Neural progenitor cell (in vitro differentiated cells): ENCODE results near the gene INCENP. TPM values are rescaled to one million over a fixed set of nuclear protein-coding genes. Genes with fewer than 3 reads are reported as not detected.

ENCODE experiments used
- DNase-seq: peaks from one replicate; pipeline ENCODE4 v3.0.0-alpha.2; 2016; ENCODE audit warnings: low spot score
- H2AFZ ChIP-seq: fragments of 200-600 bp; sonication (generic); replicated peaks from 2 replicates; pipeline ENCODE4 v1.6.1; 2016; ENCODE audit warnings: antibody characterized with exemption
- H3F3A ChIP-seq: fragments of 200-600 bp; sonication (generic); 2 replicates; pipeline ENCODE4 v1.6.1; 2016; ENCODE audit warnings: antibody characterized with exemption, low read depth
- H3K27ac ChIP-seq: fragments of 200-600 bp; sonication (generic); 2 replicates; pipeline ENCODE4 v1.5.1; 2016; ENCODE audit warnings: mild to moderate bottlenecking
- H3K27me3 ChIP-seq: fragments of 200-600 bp; sonication (generic); 2 replicates; pipeline ENCODE4 v1.6.1; 2016; ENCODE audit warnings: mild to moderate bottlenecking, moderate library complexity
- H3K36me3 ChIP-seq: fragments of 200-600 bp; sonication (generic); 2 replicates; pipeline ENCODE4 v1.5.1; 2016
- H3K4me1 ChIP-seq: fragments of 200-600 bp; sonication (generic); 2 replicates; pipeline ENCODE4 v1.6.1; 2016; ENCODE audit warnings: mixed run types
- H3K4me2 ChIP-seq: fragments of 200-600 bp; sonication (generic); 2 replicates; pipeline ENCODE4 v1.6.1; 2016
- H3K4me3 ChIP-seq: fragments of 200-600 bp; sonication (generic); 2 replicates; pipeline ENCODE4 v1.5.1; 2016
- H3K79me2 ChIP-seq: fragments of 200-600 bp; sonication (generic); 2 replicates; pipeline ENCODE4 v1.6.1; 2016; ENCODE audit warnings: low read depth
- H3K9ac ChIP-seq: fragments of 200-600 bp; sonication (generic); 2 replicates; pipeline ENCODE4 v1.6.1; 2016
- H3K9me3 ChIP-seq: fragments of 200-600 bp; sonication (generic); 2 replicates; pipeline ENCODE4 v1.5.1; 2016; ENCODE audit warnings: low read depth
- H4K20me1 ChIP-seq: fragments of 200-600 bp; sonication (generic); 2 replicates; pipeline ENCODE4 v1.6.1; 2016; ENCODE audit warnings: low read depth
- H3K27ac Mint-ChIP-seq: 3 replicates; pipeline ENCODE4 v1.8.0; 2021; ENCODE audit warnings: mixed read lengths
- H3K27me3 Mint-ChIP-seq: 2 replicates; pipeline ENCODE4 v1.8.0; 2022; ENCODE audit warnings: low read depth, mild to moderate bottlenecking, inconsistent platforms, moderate library complexity, mixed read lengths; ENCODE audit not compliant: insufficient read depth
- H3K36me3 Mint-ChIP-seq: 3 replicates; pipeline ENCODE4 v1.8.0; 2021; ENCODE audit warnings: mixed read lengths
- H3K4me1 Mint-ChIP-seq: 3 replicates; pipeline ENCODE4 v1.8.0; 2021; ENCODE audit warnings: mixed read lengths
- H3K4me3 Mint-ChIP-seq: 3 replicates; pipeline ENCODE4 v1.8.0; 2021; ENCODE audit warnings: mild to moderate bottlenecking, moderate library complexity, mixed read lengths
- H3K9me3 Mint-ChIP-seq: 3 replicates; pipeline ENCODE4 v1.8.0; 2020; ENCODE audit warnings: mixed read lengths
- EZH2 ChIP-seq: fragments of 200-600 bp; sonication (generic); IDR thresholded peaks from 2 replicates; pipeline ENCODE4 v1.6.1; 2017; ENCODE audit warnings: antibody characterized with exemption, mild to moderate bottlenecking, moderate library complexity
- EZH2phosphoT487 ChIP-seq: fragments of 200-600 bp; sonication (generic); IDR thresholded peaks from 2 replicates; pipeline ENCODE4 v1.6.1; 2017; ENCODE audit warnings: antibody characterized with exemption
- total RNA-seq: library from RNA; depleted of rRNA; stranded (reverse); fragments of >200 nt; gene quantifications from 2 replicates; pipeline ENCODE4 v1.2.3, GENCODE V29; 2015; ENCODE audit warnings: low replicate concordance
- TF ChIP-seq, protein P1 (sequence below): fragments of 200-600 bp; sonication (generic); IDR thresholded peaks from 2 replicates; pipeline ENCODE4 v1.5.1; 2017; ENCODE audit warnings: antibody characterized with exemption, mild to moderate bottlenecking

Gene INCENP
- total RNA-seq, 1 donor from 2014 or later: 73.9 TPM

DNA sequence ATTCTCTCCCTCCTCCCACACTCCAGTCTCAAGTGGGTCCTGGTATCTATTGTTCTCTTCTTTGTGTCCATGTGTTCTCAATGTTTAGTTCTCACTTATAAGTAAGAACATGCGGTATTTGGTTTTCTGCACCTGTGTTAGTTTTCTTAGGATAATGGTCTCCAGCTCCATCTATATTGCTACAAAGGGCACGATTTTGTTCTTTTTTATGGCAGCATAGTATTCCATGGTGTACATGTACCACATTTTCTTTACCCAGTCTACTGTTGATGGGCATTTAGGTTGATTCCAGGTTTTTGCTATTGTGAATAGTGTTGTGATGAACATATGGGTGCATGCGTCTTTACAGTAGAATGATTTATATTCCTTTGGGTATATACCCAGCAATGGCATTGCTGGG lies 4.2 kb upstream of the INCENP start:
- no peak overlapping the region for H3K27ac Mint-ChIP-seq

DNA sequence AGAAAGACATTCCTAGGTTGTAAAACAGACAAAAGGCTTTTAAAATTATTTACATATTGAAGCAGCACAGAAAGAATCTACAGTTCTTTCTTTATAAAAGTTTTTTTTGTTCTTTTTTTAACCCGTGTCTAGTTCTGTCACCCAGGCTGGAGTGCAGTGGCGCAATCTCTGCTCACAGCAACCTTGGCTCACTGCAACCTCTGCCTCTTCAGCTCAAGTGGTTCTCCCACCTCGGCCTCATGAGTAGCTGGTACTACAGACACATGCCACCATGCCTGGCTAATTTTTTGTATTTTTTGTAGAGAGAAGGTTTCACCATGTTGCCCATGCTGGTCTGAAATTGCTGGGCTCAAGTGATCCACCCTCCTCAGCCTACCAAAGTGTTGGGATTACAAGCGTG lies 3.8 kb upstream of the INCENP start:
- Histone ChIP-seq H3K4me1 (peaks cover 9% of the 10 kb centered on the region), H3K4me3 (no peak overlapping the region), H3K79me2 (peaks cover 12% of the 10 kb centered on the region), H3F3A (peaks cover 4% of the 10 kb centered on the region), H3K27me3 (no peaks in the 10 kb centered on the region), H3K27ac (no peak overlapping the region), H3K9ac (no peak overlapping the region), H3K4me2 (no peak overlapping the region), H2AFZ (no peak overlapping the region), H3K9me3 (peaks cover 5% of the 10 kb centered on the region), H3K36me3 (no peaks in the 10 kb centered on the region), H4K20me1 (peaks cover 7% of the 10 kb centered on the region)
- no peak for DNase-seq
- peaks cover 16% of the 10 kb centered on the region for H3K4me1 Mint-ChIP-seq
- H3K27me3 Mint-ChIP-seq: no peaks in the 10 kb centered on the region
- TF ChIP-seq EZH2phosphoT487 (no peak), EZH2 (no peak)
- TF ChIP-seq, protein P1, sequence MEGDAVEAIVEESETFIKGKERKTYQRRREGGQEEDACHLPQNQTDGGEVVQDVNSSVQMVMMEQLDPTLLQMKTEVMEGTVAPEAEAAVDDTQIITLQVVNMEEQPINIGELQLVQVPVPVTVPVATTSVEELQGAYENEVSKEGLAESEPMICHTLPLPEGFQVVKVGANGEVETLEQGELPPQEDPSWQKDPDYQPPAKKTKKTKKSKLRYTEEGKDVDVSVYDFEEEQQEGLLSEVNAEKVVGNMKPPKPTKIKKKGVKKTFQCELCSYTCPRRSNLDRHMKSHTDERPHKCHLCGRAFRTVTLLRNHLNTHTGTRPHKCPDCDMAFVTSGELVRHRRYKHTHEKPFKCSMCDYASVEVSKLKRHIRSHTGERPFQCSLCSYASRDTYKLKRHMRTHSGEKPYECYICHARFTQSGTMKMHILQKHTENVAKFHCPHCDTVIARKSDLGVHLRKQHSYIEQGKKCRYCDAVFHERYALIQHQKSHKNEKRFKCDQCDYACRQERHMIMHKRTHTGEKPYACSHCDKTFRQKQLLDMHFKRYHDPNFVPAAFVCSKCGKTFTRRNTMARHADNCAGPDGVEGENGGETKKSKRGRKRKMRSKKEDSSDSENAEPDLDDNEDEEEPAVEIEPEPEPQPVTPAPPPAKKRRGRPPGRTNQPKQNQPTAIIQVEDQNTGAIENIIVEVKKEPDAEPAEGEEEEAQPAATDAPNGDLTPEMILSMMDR: no peak
- no peak overlapping the region for H3K27ac Mint-ChIP-seq
- no peaks in the 10 kb centered on the region for H3K36me3 Mint-ChIP-seq
- H3K9me3 Mint-ChIP-seq: no peaks in the 10 kb centered on the region
- no peak overlapping the region for H3K4me3 Mint-ChIP-seq

More for the DNA sequence above, 4.2 kb upstream of the INCENP start:
- TF ChIP-seq EZH2phosphoT487 (no peak), EZH2 (no peak)
- TF ChIP-seq, protein P1: no peak
- no peak for DNase-seq
- Histone ChIP-seq H3K27me3 (no peaks in the 10 kb centered on the region), H3K27ac (no peak overlapping the region), H3F3A (peaks cover 4% of the 10 kb centered on the region), H4K20me1 (peaks cover 2% of the 10 kb centered on the region), H2AFZ (no peak overlapping the region), H3K4me3 (no peak overlapping the region), H3K9ac (no peak overlapping the region), H3K4me1 (peaks cover 7% of the 10 kb centered on the region), H3K9me3 (peaks cover 5% of the 10 kb centered on the region), H3K36me3 (no peaks in the 10 kb centered on the region), H3K4me2 (no peak overlapping the region), H3K79me2 (peaks cover 7% of the 10 kb centered on the region)
- H3K4me3 Mint-ChIP-seq: no peak overlapping the region
- H3K9me3 Mint-ChIP-seq: no peaks in the 10 kb centered on the region
- no peaks in the 10 kb centered on the region for H3K36me3 Mint-ChIP-seq
- H3K4me1 Mint-ChIP-seq: peaks cover 12% of the 10 kb centered on the region
- H3K27me3 Mint-ChIP-seq: no peaks in the 10 kb centered on the region

DNA sequence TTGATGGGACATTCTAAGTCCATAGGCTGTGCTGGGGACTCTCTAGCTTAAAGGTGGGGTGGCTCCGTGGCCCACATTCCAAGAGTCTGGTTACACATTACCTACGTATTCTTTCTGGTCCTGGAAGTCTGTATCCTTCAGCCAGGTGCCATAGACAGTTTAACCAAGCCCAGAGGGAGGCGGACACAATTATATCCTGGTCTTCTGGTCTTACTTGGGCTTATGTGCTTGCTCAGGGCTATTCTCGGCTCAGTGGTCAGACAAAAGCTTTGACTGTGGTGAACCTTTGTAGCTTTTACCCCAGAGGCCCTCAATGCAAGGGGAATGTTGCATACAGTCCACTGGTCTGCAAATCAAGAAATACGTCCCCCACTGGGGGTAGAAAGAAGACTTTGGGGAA lies 3.4 kb upstream of the INCENP start:
- Histone ChIP-seq H3K27me3 (no peaks in the 10 kb centered on the region), H2AFZ (no peak overlapping the region), H3K9me3 (peaks cover 5% of the 10 kb centered on the region), H3K4me2 (no peak overlapping the region), H3K4me3 (no peak overlapping the region), H3K36me3 (no peaks in the 10 kb centered on the region), H3K27ac (no peak overlapping the region), H3K9ac (no peak overlapping the region), H4K20me1 (peaks cover 11% of the 10 kb centered on the region), H3K4me1 (peaks cover 13% of the 10 kb centered on the region), H3K79me2 (peaks cover 16% of the 10 kb centered on the region), H3F3A (peaks cover 4% of the 10 kb centered on the region)
- no peaks in the 10 kb centered on the region for H3K9me3 Mint-ChIP-seq
- no peak for DNase-seq
- no peaks in the 10 kb centered on the region for H3K36me3 Mint-ChIP-seq
- H3K4me1 Mint-ChIP-seq: peaks cover 20% of the 10 kb centered on the region
- no peaks in the 10 kb centered on the region for H3K27me3 Mint-ChIP-seq
- TF ChIP-seq EZH2 (no peak), EZH2phosphoT487 (no peak)
- TF ChIP-seq, protein P1: no peak
- no peak overlapping the region for H3K4me3 Mint-ChIP-seq
- no peak overlapping the region for H3K27ac Mint-ChIP-seq
